Neural cell (in vitro differentiated cells): ENCODE measurements around the gene TGFBR3. TPM values are rescaled to one million over a fixed set of nuclear protein-coding genes. Genes with fewer than 3 reads are reported as not detected.

Experiments
- H2AFZ ChIP-seq: fragments of 200-600, 300-800 bp; sonication (generic), shearing (Covaris generic); 2 replicates; pipeline ENCODE4 v1.6.0; 2014; ENCODE audit warnings: low read depth, mild to moderate bottlenecking, antibody characterized with exemption, low read length, moderate library complexity
- H3F3A ChIP-seq: fragments of 200-600 bp; shearing (Covaris generic); 2 replicates; pipeline ENCODE4 v1.6.1; 2016; ENCODE audit warnings: mild to moderate bottlenecking, moderate library complexity, mixed read lengths, antibody characterized with exemption, low read length; ENCODE audit not compliant: insufficient read depth, poor library complexity, severe bottlenecking
- H3K27ac ChIP-seq: fragments of 200-600, 300-800 bp; sonication (generic), shearing (Covaris generic); 2 replicates; pipeline ENCODE4 v1.5.1; 2014; ENCODE audit warnings: mild to moderate bottlenecking, low read length, moderate library complexity
- H3K27me3 ChIP-seq: fragments of 300-800, 200-600 bp; sonication (generic), shearing (Covaris generic); 2 replicates; pipeline ENCODE4 v1.6.0; 2014; ENCODE audit warnings: mild to moderate bottlenecking, low read depth, low read length, moderate library complexity; ENCODE audit not compliant: insufficient read depth
- H3K36me3 ChIP-seq: fragments of 300-800, 200-600 bp; sonication (generic), shearing (Covaris generic); 2 replicates; pipeline ENCODE4 v1.5.1; 2014; ENCODE audit warnings: mild to moderate bottlenecking, antibody characterized with exemption, low read length, moderate library complexity; ENCODE audit not compliant: insufficient read depth
- H3K4me2 ChIP-seq: fragments of 300-800, 200-600 bp; sonication (generic), shearing (Covaris generic); 2 replicates; pipeline ENCODE4 v1.6.0; 2014; ENCODE audit warnings: mild to moderate bottlenecking, low read length
- H3K4me3 ChIP-seq: fragments of 300-800, 200-600 bp; sonication (generic), shearing (Covaris generic); 2 replicates; pipeline ENCODE4 v1.5.1; 2014; ENCODE audit warnings: mild to moderate bottlenecking, low read length, moderate library complexity
- H3K79me2 ChIP-seq: fragments of 200-600 bp; shearing (Covaris generic); replicated peaks from 2 replicates; pipeline ENCODE4 v1.6.0; 2014; ENCODE audit warnings: mild to moderate bottlenecking, low read length, moderate library complexity; ENCODE audit not compliant: insufficient read depth
- H3K9ac ChIP-seq: fragments of 300-800, 200-600 bp; sonication (generic), shearing (Covaris generic); 2 replicates; pipeline ENCODE4 v1.6.1; 2016; ENCODE audit warnings: mild to moderate bottlenecking, low read length, mixed read lengths
- H3K9me2 ChIP-seq: fragments of 200-600 bp; shearing (Covaris generic); 2 replicates; pipeline ENCODE4 v1.6.1; 2016; ENCODE audit warnings: mild to moderate bottlenecking, low read length, mixed read lengths; ENCODE audit not compliant: insufficient read depth
- H3K9me3 ChIP-seq: fragments of 200-600, 300-800 bp; sonication (generic), shearing (Covaris generic); 2 replicates; pipeline ENCODE4 v1.6.1; 2016; ENCODE audit warnings: mild to moderate bottlenecking, mixed run types, low read length, moderate library complexity, mixed read lengths
- H4K20me1 ChIP-seq: fragments of 200-600 bp; shearing (Covaris generic); 2 replicates; pipeline ENCODE4 v1.6.1; 2016; ENCODE audit warnings: mild to moderate bottlenecking, mixed run types; ENCODE audit not compliant: insufficient read depth
- CTCF ChIP-seq: fragments of 450-650 bp; IDR thresholded peaks from 2 replicates; pipeline ENCODE4 v1.5.1; 2014; ENCODE audit warnings: antibody characterized with exemption, mild to moderate bottlenecking, moderate library complexity; ENCODE audit not compliant: poor library complexity, severe bottlenecking
- EP300 ChIP-seq: fragments of 450-650 bp; conservative IDR thresholded peaks from 2 replicates; pipeline ENCODE4 v1.6.1; 2014; ENCODE audit warnings: antibody characterized with exemption, mild to moderate bottlenecking, moderate library complexity; ENCODE audit not compliant: poor library complexity, severe bottlenecking
- EZH2 ChIP-seq: fragments of 200-600, 300-800 bp; shearing (Covaris generic), sonication (generic); IDR thresholded peaks from 2 replicates; pipeline ENCODE4 v1.6.1; 2014; ENCODE audit warnings: antibody characterized with exemption, low read length, borderline replicate concordance, mild to moderate bottlenecking; ENCODE audit not compliant: insufficient read depth, poor library complexity, severe bottlenecking
- MXI1 ChIP-seq: fragments of 450-650 bp; conservative IDR thresholded peaks from 2 replicates; pipeline ENCODE4 v1.6.1; 2014; ENCODE audit warnings: antibody characterized with exemption, mild to moderate bottlenecking; ENCODE audit not compliant: poor library complexity, severe bottlenecking
- POLR2AphosphoS5 ChIP-seq: IDR thresholded peaks from 2 replicates; pipeline ENCODE4 v1.6.1; 2012
- RAD21 ChIP-seq: fragments of 450-650 bp; conservative IDR thresholded peaks from 2 replicates; pipeline ENCODE4 v1.6.1; 2014; ENCODE audit warnings: antibody characterized with exemption, mild to moderate bottlenecking, moderate library complexity
- REST ChIP-seq: IDR thresholded peaks from 2 replicates; pipeline ENCODE4 v1.6.1; 2012; ENCODE audit warnings: borderline replicate concordance
- SMC3 ChIP-seq: fragments of 450-650 bp; conservative IDR thresholded peaks from 2 replicates; pipeline ENCODE4 v1.6.1; 2014; ENCODE audit warnings: antibody characterized with exemption, mild to moderate bottlenecking, moderate library complexity; ENCODE audit not compliant: poor library complexity
- TAF1 ChIP-seq: IDR thresholded peaks from 2 replicates; pipeline ENCODE4 v1.6.1; 2012; ENCODE audit warnings: low read depth
- polyA plus RNA-seq: library from polyadenylated mRNA; depleted of rRNA; stranded (reverse); fragments of >200 nt; gene quantifications from 2 replicates; pipeline ENCODE4 v1.2.3, GENCODE V29; 2014

The TGFBR3 gene
- polyA plus RNA-seq, 1 donor from 2014 or later, result 0.25 TPM

GRCh38 chr1:91711504-91712247 is 174.3 kb downstream of the TGFBR3 start:
- H3K79me2 ChIP-seq, result no peaks in the 10 kb centered on the region
- no peak overlapping the region for H3K9ac ChIP-seq
- no peak overlapping the region for H3K4me3 ChIP-seq
- no peaks in the 10 kb centered on the region for H3K27me3 ChIP-seq
- H3K9me3 ChIP-seq, result no peaks in the 10 kb centered on the region
- no peak overlapping the region for H2AFZ ChIP-seq
- no peaks in the 10 kb centered on the region for H3K36me3 ChIP-seq
- H4K20me1 ChIP-seq, result no peaks in the 10 kb centered on the region
- H3F3A ChIP-seq, result no peaks in the 10 kb centered on the region
- H3K27ac ChIP-seq, result no peak overlapping the region
- H3K9me2 ChIP-seq, result no peaks in the 10 kb centered on the region
- no peak overlapping the region for H3K4me2 ChIP-seq
- TF ChIP-seq EZH2 (no peak), TAF1 (no peak), MXI1 (no peak), EP300 (no peak), REST (no peak), RAD21 (no peak), CTCF (no peak), POLR2AphosphoS5 (no peak), SMC3 (no peak)

GRCh38 chr1:91710261-91710660 is 175.7 kb downstream of the TGFBR3 start:
- H3K36me3 ChIP-seq, result no peaks in the 10 kb centered on the region
- no peaks in the 10 kb centered on the region for H3K9me2 ChIP-seq
- no peak overlapping the region for H3K9ac ChIP-seq
- H3K4me3 ChIP-seq, result no peak overlapping the region
- no peaks in the 10 kb centered on the region for H3F3A ChIP-seq
- TF ChIP-seq EP300 (no peak), REST (no peak), SMC3 (no peak), TAF1 (no peak), MXI1 (no peak), RAD21 (no peak), POLR2AphosphoS5 (no peak), EZH2 (no peak), CTCF (no peak)
- no peak overlapping the region for H2AFZ ChIP-seq
- no peaks in the 10 kb centered on the region for H3K9me3 ChIP-seq
- H3K79me2 ChIP-seq, result no peaks in the 10 kb centered on the region
- H3K27ac ChIP-seq, result no peak overlapping the region
- no peaks in the 10 kb centered on the region for H3K27me3 ChIP-seq
- H4K20me1 ChIP-seq, result no peaks in the 10 kb centered on the region
- H3K4me2 ChIP-seq, result no peak overlapping the region
